GM23338 (cell line): ENCODE results near the gene CCDC92. TPM values are rescaled to one million over a fixed set of nuclear protein-coding genes. Genes with fewer than 3 reads are reported as not detected.

Experiments
- ATAC-seq: fragments of 200-7000 bp; cut with Tn5 transposase; 3 replicates; pipeline ENCODE4 v1.9.1; 2020
- DNase-seq: peaks from one replicate; pipeline ENCODE4 v3.0.0-alpha.2; 2015; ENCODE audit warnings: low spot score
- H2AFZ ChIP-seq: fragments of 200-600 bp; sonication (generic); 2 replicates; pipeline ENCODE4 v1.8.0; 2016; ENCODE audit warnings: antibody characterized with exemption, mild to moderate bottlenecking, moderate library complexity
- H3F3A ChIP-seq: fragments of 200-600 bp; sonication (generic); replicated peaks from 2 replicates; pipeline ENCODE4 v1.8.0; 2017; ENCODE audit warnings: antibody characterized with exemption, mixed run types, low read depth
- H3K27ac ChIP-seq: fragments of 200-600 bp; sonication (generic); 2 replicates; pipeline ENCODE4 v1.6.1; 2016; ENCODE audit warnings: low read depth
- H3K27me3 ChIP-seq: fragments of 200-600 bp; sonication (generic); 2 replicates; pipeline ENCODE4 v1.8.0; 2016; ENCODE audit warnings: mild to moderate bottlenecking, mixed run types, moderate library complexity; ENCODE audit not compliant: insufficient read depth
- H3K36me3 ChIP-seq: fragments of 200-600 bp; sonication (generic); 2 replicates; pipeline ENCODE4 v1.8.0; 2016; ENCODE audit warnings: mild to moderate bottlenecking; ENCODE audit not compliant: insufficient read depth
- H3K4me1 ChIP-seq: fragments of 200-600 bp; sonication (generic); 2 replicates; pipeline ENCODE4 v1.8.0; 2016; ENCODE audit warnings: mild to moderate bottlenecking, moderate library complexity; ENCODE audit not compliant: insufficient read depth
- H3K4me2 ChIP-seq: fragments of 200-600 bp; sonication (generic); 2 replicates; pipeline ENCODE4 v1.7.1; 2017; ENCODE audit warnings: mixed run types
- H3K4me3 ChIP-seq: fragments of 200-600 bp; sonication (generic); 2 replicates; pipeline ENCODE4 v1.6.1; 2016; ENCODE audit warnings: mixed run types
- H3K79me2 ChIP-seq: fragments of 200-600 bp; sonication (generic); replicated peaks from 2 replicates; pipeline ENCODE4 v1.8.0; 2017; ENCODE audit warnings: mild to moderate bottlenecking; ENCODE audit not compliant: insufficient read depth
- H3K9me2 ChIP-seq: fragments of 200-600 bp; sonication (generic); 2 replicates; pipeline ENCODE4 v1.8.0; 2017; ENCODE audit not compliant: insufficient read depth
- H4K20me1 ChIP-seq: fragments of 200-600 bp; sonication (generic); replicated peaks from 2 replicates; pipeline ENCODE4 v1.8.0; 2017; ENCODE audit warnings: mild to moderate bottlenecking; ENCODE audit not compliant: insufficient read depth
- H3K27ac Mint-ChIP-seq: 2 replicates; pipeline ENCODE4 v1.8.0; 2020; ENCODE audit warnings: inconsistent platforms, mild to moderate bottlenecking, moderate library complexity, mixed read lengths
- H3K27me3 Mint-ChIP-seq: 3 replicates; pipeline ENCODE4 v1.8.0; 2022; ENCODE audit warnings: low read depth, mild to moderate bottlenecking, moderate library complexity, mixed read lengths, inconsistent platforms; ENCODE audit not compliant: insufficient read depth, poor library complexity
- H3K36me3 Mint-ChIP-seq: 3 replicates; pipeline ENCODE4 v1.8.0; 2021; ENCODE audit warnings: low read depth, mild to moderate bottlenecking, inconsistent platforms, moderate library complexity, mixed read lengths
- H3K4me1 Mint-ChIP-seq: 3 replicates; pipeline ENCODE4 v1.8.0; 2020; ENCODE audit warnings: mild to moderate bottlenecking, inconsistent platforms, mixed read lengths
- H3K4me3 Mint-ChIP-seq: 3 replicates; pipeline ENCODE4 v1.8.0; 2021; ENCODE audit warnings: moderate library complexity, mild to moderate bottlenecking, inconsistent platforms, mixed read lengths
- H3K9me3 Mint-ChIP-seq: 3 replicates; pipeline ENCODE4 v1.8.0; 2020; ENCODE audit warnings: moderate library complexity, mild to moderate bottlenecking, inconsistent platforms, mixed read lengths
- EZH2phosphoT487 ChIP-seq: fragments of 200-600 bp; sonication (generic); IDR thresholded peaks from one replicate; pipeline ENCODE4 v1.8.1; 2018; ENCODE audit warnings: antibody characterized with exemption; ENCODE audit not compliant: unreplicated experiment
- JUNB ChIP-seq: IDR thresholded peaks from one replicate; pipeline ENCODE4 v1.6.1; 2016; ENCODE audit warnings: antibody characterized with exemption; ENCODE audit not compliant: unreplicated experiment
- ZNF462 ChIP-seq: fragments of 250-450 bp; sonication (Bioruptor Pico); IDR thresholded peaks from 2 replicates; pipeline ENCODE4 v1.5.0; 2020; ENCODE audit warnings: mild to moderate bottlenecking, moderate library complexity
- polyA plus RNA-seq: library from polyadenylated mRNA; unstranded; fragments of >200 nt; fragmentation: Nextera tagmentation; extraction: Ambion mirVana; gene quantifications from 2 replicates; pipeline ENCODE4 v1.2.1, GENCODE V29; 2016
- total RNA-seq: library from RNA; depleted of rRNA; stranded (reverse); fragments of >200 nt; shearing (Covaris generic); gene quantifications from 2 replicates; pipeline ENCODE4 v1.2.3, GENCODE V29; 2014

The CCDC92 gene
- total and polyA plus RNA-seq, 2 experiments from 2014 or later = 0.08 to 0.31 TPM

GRCh38 chr12:124007826-124008570 lies 35.4 kb upstream of the CCDC92 start:
- ATAC-seq (no peak), DNase-seq (no peak)
- Histone ChIP-seq H3K79me2 (no peaks in the 10 kb centered on the region), H3K4me2 (no peak overlapping the region), H3K4me3 (no peak overlapping the region), H3K27ac (no peak overlapping the region), H3K36me3 (peaks cover 3% of the 10 kb centered on the region; the same call in 1 of the 2 replicates), H3F3A (no peaks in the 10 kb centered on the region), H3K27me3 (no peaks in the 10 kb centered on the region), H2AFZ (no peak overlapping the region), H4K20me1 (peaks cover 8% of the 10 kb centered on the region; the same call in 1 of the 2 replicates), H3K9me2 (no peaks in the 10 kb centered on the region), H3K4me1 (no peaks in the 10 kb centered on the region; the same call in 1 of the 2 replicates)
- Mint-ChIP-seq H3K4me3 (no peak overlapping the region), H3K9me3 (no peaks in the 10 kb centered on the region), H3K27me3 (peaks cover 3% of the 10 kb centered on the region), H3K27ac (no peak overlapping the region), H3K4me1 (peaks cover 20% of the 10 kb centered on the region), H3K36me3 (peaks cover 19% of the 10 kb centered on the region; the same call in 2 of the 3 replicates)
- TF ChIP-seq ZNF462 (CRISPR knock-in tag) = no peak
- TF ChIP-seq JUNB = no peak
- no peak for TF ChIP-seq EZH2phosphoT487
